Nephron progenitor cell (in vitro differentiated cells): ENCODE measurements around the gene EBF3.
"Not testable (repeated sequence)": the region's sequence is repeated elsewhere in the genome, so short reads cannot be mapped to it uniquely, and the experiment has no call there.

ENCODE experiments used
- DNase-seq: peaks from one replicate; pipeline ENCODE4 v3.0.0; 2021
- H3K27ac Mint-ChIP-seq: 2 replicates; pipeline ENCODE4 v1.8.0; 2021; ENCODE audit warnings: mild to moderate bottlenecking, moderate library complexity, mixed read lengths
- H3K27me3 Mint-ChIP-seq: 2 replicates; pipeline ENCODE4 v1.8.0; 2021; ENCODE audit warnings: mild to moderate bottlenecking, low read depth, mixed read lengths; ENCODE audit not compliant: poor library complexity
- H3K36me3 Mint-ChIP-seq: 2 replicates; pipeline ENCODE4 v1.8.0; 2021; ENCODE audit warnings: low read depth, mixed read lengths
- H3K4me1 Mint-ChIP-seq: 2 replicates; pipeline ENCODE4 v1.8.0; 2021; ENCODE audit warnings: mixed read lengths
- H3K4me3 Mint-ChIP-seq: 2 replicates; pipeline ENCODE4 v1.8.0; 2021; ENCODE audit warnings: mild to moderate bottlenecking, moderate library complexity, mixed read lengths
- H3K9me3 Mint-ChIP-seq: 2 replicates; pipeline ENCODE4 v1.8.0; 2021; ENCODE audit warnings: mild to moderate bottlenecking, moderate library complexity, mixed read lengths
- TF ChIP-seq, protein P1 (sequence below): fragments of 200-600 bp; sonication (generic); IDR thresholded peaks from 2 replicates; pipeline ENCODE4 v1.5.0; 2021; ENCODE audit warnings: antibody characterized with exemption

Gene EBF3

GRCh38 chr10:129924375-129925085 lies 39.5 kb downstream of the EBF3 start:
- Mint-ChIP-seq H3K9me3 (peaks cover 5% of the 10 kb centered on the region), H3K4me3 (no peak overlapping the region), H3K27ac (no peak overlapping the region), H3K27me3 (no peaks in the 10 kb centered on the region), H3K36me3 (peaks cover 22% of the 10 kb centered on the region), H3K4me1 (peaks cover 20% of the 10 kb centered on the region)
- no peak for DNase-seq
- TF ChIP-seq, protein P1, sequence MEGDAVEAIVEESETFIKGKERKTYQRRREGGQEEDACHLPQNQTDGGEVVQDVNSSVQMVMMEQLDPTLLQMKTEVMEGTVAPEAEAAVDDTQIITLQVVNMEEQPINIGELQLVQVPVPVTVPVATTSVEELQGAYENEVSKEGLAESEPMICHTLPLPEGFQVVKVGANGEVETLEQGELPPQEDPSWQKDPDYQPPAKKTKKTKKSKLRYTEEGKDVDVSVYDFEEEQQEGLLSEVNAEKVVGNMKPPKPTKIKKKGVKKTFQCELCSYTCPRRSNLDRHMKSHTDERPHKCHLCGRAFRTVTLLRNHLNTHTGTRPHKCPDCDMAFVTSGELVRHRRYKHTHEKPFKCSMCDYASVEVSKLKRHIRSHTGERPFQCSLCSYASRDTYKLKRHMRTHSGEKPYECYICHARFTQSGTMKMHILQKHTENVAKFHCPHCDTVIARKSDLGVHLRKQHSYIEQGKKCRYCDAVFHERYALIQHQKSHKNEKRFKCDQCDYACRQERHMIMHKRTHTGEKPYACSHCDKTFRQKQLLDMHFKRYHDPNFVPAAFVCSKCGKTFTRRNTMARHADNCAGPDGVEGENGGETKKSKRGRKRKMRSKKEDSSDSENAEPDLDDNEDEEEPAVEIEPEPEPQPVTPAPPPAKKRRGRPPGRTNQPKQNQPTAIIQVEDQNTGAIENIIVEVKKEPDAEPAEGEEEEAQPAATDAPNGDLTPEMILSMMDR = no peak

DNA sequence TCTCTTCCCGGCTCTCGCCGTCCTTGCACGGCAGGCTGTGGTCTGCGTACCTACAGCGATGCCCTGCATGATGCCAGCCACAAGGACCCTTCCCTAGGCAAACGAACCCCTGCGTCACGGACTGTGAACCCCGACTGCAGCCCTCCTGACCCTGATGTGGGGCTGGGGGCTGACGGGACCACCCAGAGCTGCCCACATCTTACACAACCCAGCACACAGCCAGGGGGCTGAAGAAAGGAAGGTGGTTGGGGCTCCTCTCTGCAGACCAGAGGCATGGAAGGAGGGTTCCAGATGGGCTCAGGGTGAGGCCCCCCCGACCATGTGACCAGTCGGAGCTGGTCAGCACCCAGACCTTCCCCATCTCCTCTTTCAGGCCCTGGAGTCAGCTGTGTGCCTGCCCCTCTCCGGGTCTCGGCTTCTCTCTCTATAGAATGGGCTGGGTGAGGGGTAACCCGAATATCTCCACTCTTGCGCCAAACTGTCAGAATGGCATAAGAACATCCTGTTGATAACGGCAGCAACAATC lies 41.4 kb downstream of the EBF3 start:
- peaks cover 23% of the 10 kb centered on the region for H3K4me1 Mint-ChIP-seq
- TF ChIP-seq, protein P1 = no peak
- H3K27ac Mint-ChIP-seq = no peak overlapping the region
- no peak for DNase-seq
- H3K9me3 Mint-ChIP-seq = peaks cover 5% of the 10 kb centered on the region
- no peaks in the 10 kb centered on the region for H3K27me3 Mint-ChIP-seq
- peaks cover 22% of the 10 kb centered on the region for H3K36me3 Mint-ChIP-seq
- no peak overlapping the region for H3K4me3 Mint-ChIP-seq

DNA sequence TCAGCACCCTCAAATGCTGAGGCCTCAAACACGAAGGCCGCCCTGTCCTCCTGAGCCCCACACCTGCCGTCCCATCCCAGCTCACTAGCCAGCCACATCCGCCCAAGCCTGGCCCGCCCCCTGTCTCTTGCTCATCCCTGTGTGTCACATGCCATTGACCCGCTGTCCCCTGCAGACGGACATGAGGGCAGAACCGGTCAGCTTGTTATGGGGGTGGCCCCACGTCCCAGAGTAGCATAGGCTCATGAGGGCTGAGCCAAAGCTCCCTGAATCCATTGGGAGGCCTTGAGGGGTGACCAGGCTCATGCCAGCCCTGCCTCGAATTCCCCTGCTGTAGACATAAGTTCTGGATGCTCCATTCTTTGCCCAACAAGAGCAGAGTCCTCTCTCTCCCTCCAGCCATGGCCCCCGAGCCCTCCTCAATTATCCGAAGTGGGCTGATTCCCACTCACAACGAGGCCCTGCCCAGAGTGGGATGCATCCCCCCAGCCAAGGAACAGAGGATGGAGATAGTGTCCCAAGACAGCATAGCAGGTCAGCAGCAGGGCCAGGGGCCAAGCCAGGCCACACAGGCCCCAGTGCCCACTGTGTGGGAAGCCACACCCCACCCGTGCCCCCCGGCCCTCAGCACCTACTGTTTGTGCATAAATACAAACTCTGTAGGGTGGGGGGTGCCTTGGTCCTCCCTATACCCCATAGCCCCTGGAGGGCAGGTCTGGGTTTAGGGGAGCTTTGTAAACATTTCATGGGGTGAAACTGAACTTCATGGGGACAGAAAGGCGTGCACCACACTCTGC lies 42.1 kb downstream of the EBF3 start:
- H3K27me3 Mint-ChIP-seq = no peaks in the 10 kb centered on the region
- TF ChIP-seq, protein P1 = no peak
- H3K36me3 Mint-ChIP-seq = peaks cover 22% of the 10 kb centered on the region
- H3K27ac Mint-ChIP-seq = peak overlapping the region; percentile 64
- DNase-seq = no peak
- H3K9me3 Mint-ChIP-seq = peaks cover 5% of the 10 kb centered on the region
- H3K4me3 Mint-ChIP-seq = no peak overlapping the region
- peaks cover 18% of the 10 kb centered on the region for H3K4me1 Mint-ChIP-seq

GRCh38 chr10:129921065-129921670 lies 42.9 kb downstream of the EBF3 start:
- peaks cover 25% of the 10 kb centered on the region for H3K4me1 Mint-ChIP-seq
- H3K27ac Mint-ChIP-seq = peak overlapping the region; percentile 38
- no peak for DNase-seq
- H3K9me3 Mint-ChIP-seq = peaks cover 5% of the 10 kb centered on the region
- no peaks in the 10 kb centered on the region for H3K27me3 Mint-ChIP-seq
- TF ChIP-seq, protein P1 = no peak
- no peak overlapping the region for H3K4me3 Mint-ChIP-seq
- peaks cover 22% of the 10 kb centered on the region for H3K36me3 Mint-ChIP-seq

DNA sequence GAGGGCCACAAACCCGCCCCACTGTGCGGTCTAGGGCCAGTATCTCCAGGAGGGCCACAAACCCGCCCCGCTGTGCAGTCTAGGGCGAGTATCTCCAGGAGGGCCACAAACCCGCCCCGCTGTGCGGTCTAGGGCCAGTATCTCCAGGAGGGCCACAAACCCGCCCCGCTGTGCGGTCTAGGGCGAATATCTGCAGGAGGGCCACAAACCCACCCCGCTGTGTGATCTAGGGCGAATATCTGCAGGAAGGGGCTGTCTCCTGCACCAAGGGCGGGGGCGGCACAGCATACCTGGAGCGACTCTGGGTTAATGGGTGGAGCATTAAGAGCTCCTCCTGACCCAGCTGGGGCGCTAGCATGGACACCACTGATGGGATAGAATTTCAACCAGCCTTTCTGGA lies 43.9 kb downstream of the EBF3 start:
- peaks cover 16% of the 10 kb centered on the region for H3K36me3 Mint-ChIP-seq
- DNase-seq, H3K4me3 Mint-ChIP-seq, H3K27ac Mint-ChIP-seq, H3K27me3 Mint-ChIP-seq, H3K9me3 Mint-ChIP-seq: not testable (repeated sequence)
- peaks cover 30% of the 10 kb centered on the region for H3K4me1 Mint-ChIP-seq

GRCh38 chr10:129919358-129919757 lies 44.7 kb downstream of the EBF3 start:
- H3K9me3 Mint-ChIP-seq = peaks cover 5% of the 10 kb centered on the region
- peaks cover 35% of the 10 kb centered on the region for H3K4me1 Mint-ChIP-seq
- no peaks in the 10 kb centered on the region for H3K27me3 Mint-ChIP-seq
- DNase-seq = no peak
- H3K36me3 Mint-ChIP-seq = peaks cover 16% of the 10 kb centered on the region
- no peak overlapping the region for H3K27ac Mint-ChIP-seq
- TF ChIP-seq, protein P1 = no peak
- H3K4me3 Mint-ChIP-seq = no peak overlapping the region
